K562 (cell line): Measurements from ENCODE around the gene GLIPR1. TPM values are rescaled to one million over a fixed set of nuclear protein-coding genes. Genes with fewer than 3 reads are reported as not detected.
A peak's percentile ranks its signal among the peaks of the same experiment; 100 is the strongest.

Experiments used
- CBX3 ChIP-seq, 2 experiments: IDR thresholded peaks; 1 replicate in 1 of 2; 2 replicates in 1 of 2; pipeline ENCODE4 v1.6.1; 2012; ENCODE audit warnings: inconsistent platforms in 2 of 2, low read length in 2 of 2, borderline replicate concordance in 1 of 2, control low read depth in 1 of 2
- EP300 ChIP-seq: IDR thresholded peaks from 2 replicates; pipeline ENCODE4 v1.6.1; 2012; ENCODE audit warnings: low read length, improper control_type of control experiment
- HMG20A ChIP-seq: fragments of 450-650 bp; formaldehyde crosslinking; conservative IDR thresholded peaks from 2 replicates; pipeline ENCODE4 v1.4.0; 2020; ENCODE audit warnings: mild to moderate bottlenecking, mixed read lengths
- ILF3 ChIP-seq: fragments of 450-650 bp; IDR thresholded peaks from 2 replicates; pipeline ENCODE4 v1.6.1; 2018; ENCODE audit warnings: antibody characterized with exemption, mild to moderate bottlenecking, moderate library complexity, borderline replicate concordance
- KDM2B ChIP-seq: fragments of 250-450 bp; sonication (Bioruptor Pico); IDR thresholded peaks from 2 replicates; pipeline ENCODE4 v1.8.0; 2021; ENCODE audit warnings: mild to moderate bottlenecking, moderate library complexity
- NCOA2 ChIP-seq, 2 experiments: fragments of 450-650 bp; IDR thresholded peaks; 2 replicates each; pipeline ENCODE4 v1.6.1; 2018; ENCODE audit warnings: mild to moderate bottlenecking in 2 of 2, moderate library complexity in 1 of 2; ENCODE audit not compliant: partially characterized antibody in 2 of 2
- NCOA4 ChIP-seq: fragments of 450-650 bp; IDR thresholded peaks from 2 replicates; pipeline ENCODE4 v1.6.1; 2018; ENCODE audit warnings: mild to moderate bottlenecking; ENCODE audit not compliant: partially characterized antibody
- NKRF ChIP-seq: fragments of 450-650 bp; IDR thresholded peaks from 2 replicates; pipeline ENCODE4 v1.6.1; 2016; ENCODE audit warnings: borderline replicate concordance
- PHF21A ChIP-seq: fragments of 450-650 bp; IDR thresholded peaks from 2 replicates; pipeline ENCODE4 v1.6.1; 2017; ENCODE audit warnings: low read depth, borderline replicate concordance
- PKNOX1 ChIP-seq: fragments of 450-650 bp; IDR thresholded peaks from 2 replicates; pipeline ENCODE4 v1.6.1; 2016
- POLR2B ChIP-seq: fragments of 450-650 bp; IDR thresholded peaks from 2 replicates; pipeline ENCODE4 v1.6.1; 2018; ENCODE audit warnings: low read depth; ENCODE audit not compliant: partially characterized antibody
- POU5F1 ChIP-seq: fragments of 150-350 bp; IDR thresholded peaks from 2 replicates; pipeline ENCODE4 v1.6.1; 2014; ENCODE audit warnings: borderline replicate concordance, low read length, low read depth, mild to moderate bottlenecking; ENCODE audit not compliant: partially characterized antibody
- SMARCA5 ChIP-seq: fragments of 450-650 bp; IDR thresholded peaks from 2 replicates; pipeline ENCODE4 v1.6.1; 2016
- TFAM ChIP-seq: fragments of 250-450 bp; sonication (Bioruptor Pico); conservative IDR thresholded peaks from 2 replicates; pipeline ENCODE4 v1.5.0; 2021; ENCODE audit warnings: mild to moderate bottlenecking, moderate library complexity
- THRB ChIP-seq: fragments of 450-650 bp; formaldehyde crosslinking; conservative IDR thresholded peaks from 2 replicates; pipeline ENCODE4 v1.4.0; 2022; ENCODE audit warnings: mild to moderate bottlenecking, missing genetic modification characterization
- ZBTB49 ChIP-seq: sonication (generic); formaldehyde crosslinking; IDR thresholded peaks from 2 replicates; pipeline ENCODE4 v1.8.0; 2022; ENCODE audit warnings: missing genetic modification reagents, mild to moderate bottlenecking, borderline replicate concordance
- ZEB2 ChIP-seq: fragments of 450-650 bp; IDR thresholded peaks from 2 replicates; pipeline ENCODE4 v1.6.1; 2016
- ZNF24 ChIP-seq: fragments of 450-650 bp; IDR thresholded peaks from 2 replicates; pipeline ENCODE4 v1.6.1; 2016
- polyA plus RNA-seq, 8 experiments: library from polyadenylated mRNA; depleted of rRNA in 4 of 8; stranded (reverse) in 5 of 8; unstranded in 3 of 8; fragments of >200 nt; fragmentation: Nextera tagmentation in 2 of 8; fragmentation: Illumina TruSeq in 1 of 8; extraction: Ambion mirVana in 2 of 8; extraction: Trizol in 1 of 8; gene quantifications; 2 replicates each; pipeline versions ENCODE4 v1.2.1 to v1.2.3, GENCODE V29; 2011 to 2014; ENCODE audit warnings: inconsistent platforms in 1 of 8, missing spikeins in 1 of 8
- total RNA-seq, 7 experiments: library from RNA; depleted of rRNA in 6 of 7; stranded (reverse); fragments of >200 nt in 6 of 7; fragmentation: Illumina TruSeq in 2 of 7; extraction: Trizol in 2 of 7; gene quantifications; 2 replicates each; pipeline versions ENCODE4 v1.2.1 to v1.2.3, GENCODE V29; 2011 to 2021; ENCODE audit warnings: low replicate concordance in 1 of 7

Gene GLIPR1
- total and polyA plus RNA-seq, 9 of the 15 experiments (the other 6 are each of a cell fraction or from before 2014, with no cell fraction given): 0.26 to 2.1 (median 1.2) TPM

GRCh38 chr12:75511116-75512048, 30.8 kb downstream of the GLIPR1 start, which contains the start of gene KRR1 (continued):
- TF ChIP-seq NCOA4 (no peak), POLR2B (peak; percentile 78), HMG20A (CRISPR knock-in tag) (no peak), KDM2B (no peak), POU5F1 (peak; percentile 71), CBX3 (IDR thresholded peaks at IDR 0.05; ENCODE audit: borderline replicate concordance in 1 of 2, low read length in 2 of 2) (peak in 1 of 2 experiments; percentile 93; a peak in 1 of 3 replicates), EP300 (peak; percentile 42; the same call in 1 of the 2 replicates), ZBTB49 (CRISPR knock-in tag) (no peak), ZEB2 (peak; percentile 97), TFAM (CRISPR knock-in tag) (no peak), NKRF (peak; percentile 77; the same call in 1 of the 2 replicates), ZNF24 (peak; percentile 83), PHF21A (no peak), SMARCA5 (no peak), ILF3 (no peak), THRB (CRISPR knock-in tag) (no peak), NCOA2 (IDR thresholded peaks at IDR 0.05; ENCODE audit: partially characterized antibody in 2 of 2) (no peak), PKNOX1 (peak; percentile 83)
